Measurements from ENCODE around the gene NEMF. TPM values are rescaled to one million over a fixed set of nuclear protein-coding genes. Genes with fewer than 3 reads are reported as not detected.
"Not testable (repeated sequence)": the region's sequence is repeated elsewhere in the genome, so short reads cannot be mapped to it uniquely, and the experiment has no call there.

The NEMF gene
- total RNA-seq, 2 experiments from 2014 or later = 64.7 to 73.3 TPM

DNA sequence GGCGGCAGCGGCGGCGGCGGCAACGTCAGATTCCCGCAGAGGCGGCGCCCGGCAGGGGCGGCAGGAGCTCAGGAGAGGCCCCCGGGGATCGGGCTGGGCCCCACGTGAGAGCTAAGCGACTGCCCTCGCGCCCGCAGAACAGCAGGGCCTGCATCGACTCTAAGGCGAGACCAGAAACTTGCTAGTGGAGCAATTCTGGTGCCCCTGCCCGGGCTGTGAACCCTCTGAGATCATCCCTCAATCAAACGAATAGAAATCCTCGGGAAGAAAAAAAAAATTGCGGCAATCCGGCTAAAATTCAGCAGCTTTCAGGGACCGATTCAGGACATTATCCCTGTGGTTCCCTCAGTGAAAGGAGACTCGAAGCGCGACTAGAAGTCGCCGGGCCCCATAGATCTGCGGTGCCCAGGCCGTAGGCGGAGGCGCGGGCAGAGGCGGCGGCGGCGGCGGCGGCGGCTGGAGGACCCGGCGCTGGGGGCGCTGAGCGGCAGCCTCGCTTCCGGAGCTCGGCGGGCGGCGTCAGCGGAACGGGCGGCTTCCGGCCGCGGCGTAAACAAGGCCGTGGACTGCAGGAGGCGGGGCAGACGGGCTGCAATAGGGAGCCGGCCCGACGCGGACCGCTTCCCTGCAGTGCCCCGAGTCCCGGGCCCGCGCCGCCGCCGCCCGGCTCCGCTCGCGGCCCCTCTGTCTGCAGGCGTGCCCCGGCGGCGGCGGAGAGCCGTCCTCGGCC lies 84.9 kb downstream of the NEMF start, which contains the start of gene KLHDC2:
KLHDC2 (plus strand) TSS at position 583 of the 730 bp plus-strand sequence. CDS start 316 bp downstream, outside the sequence.
- Mint-ChIP-seq H3K4me3 (peak within 1 kb of the TSS; percentile 98), H3K27me3 (no peaks in the 10 kb centered on the region), H3K9me3 (no peaks in the 10 kb centered on the region), H3K27ac (peak within 1 kb of the TSS; percentile 98), H3K4me1 (peaks cover 37% of the 10 kb centered on the region), H3K36me3 (ENCODE audit: low read depth) (peaks cover 10% of the 10 kb centered on the region)
- peak; percentile 92 for DNase-seq
- ChIA-PET POLR2A (interaction anchor here (0.6 to 7.3 kb wide), 43 partner anchors 9 to 691 kb away, joined by 3 to 99 read pairs (median 5); partner anchors contain the start of genes DNAAF2, KLHDC1, LRR1 and MGAT2), CTCF (interaction anchor here (0.6 to 3.9 kb wide), 23 partner anchors 9 to 337 kb away, joined by 3 to 45 read pairs (median 4); partner anchors contain the start of genes DNAAF2, KLHDC1, LRR1 and MGAT2)

DNA sequence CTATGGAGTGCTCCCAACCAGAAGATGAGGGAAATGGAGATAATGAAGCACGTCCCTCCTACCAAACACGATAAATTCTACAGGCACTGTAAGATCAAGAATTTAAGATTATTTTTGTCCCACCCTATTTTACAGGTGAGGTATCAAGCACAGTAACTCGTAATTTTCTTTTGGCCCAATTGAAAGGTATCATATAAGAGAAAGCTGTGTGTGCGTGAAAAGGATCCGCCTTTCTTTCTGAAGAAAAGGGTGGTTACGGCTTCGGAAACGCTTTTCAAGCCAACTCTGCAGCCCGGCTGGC lies 85.4 kb downstream of the NEMF start:
- CTCF ChIA-PET = interaction anchor here (0.6 to 3.9 kb wide), 16 partner anchors 8 to 337 kb away, joined by 3 to 45 read pairs (median 5); partner anchors contain the start of genes DNAAF2, KLHDC1, LRR1 and MGAT2
- Mint-ChIP-seq H3K4me3 (peak overlapping the region; percentile 98), H3K36me3 (ENCODE audit: low read depth) (peaks cover 10% of the 10 kb centered on the region), H3K27ac (peak overlapping the region; percentile 98), H3K4me1 (peaks cover 37% of the 10 kb centered on the region), H3K27me3 (no peaks in the 10 kb centered on the region), H3K9me3 (no peaks in the 10 kb centered on the region)
- POLR2A ChIA-PET = interaction anchor here (0.7 to 7.3 kb wide), 35 partner anchors 9 to 466 kb away, joined by 3 to 99 read pairs (median 6); partner anchors contain the start of genes DNAAF2, KLHDC1, LRR1 and MGAT2
- no peak for DNase-seq

DNA sequence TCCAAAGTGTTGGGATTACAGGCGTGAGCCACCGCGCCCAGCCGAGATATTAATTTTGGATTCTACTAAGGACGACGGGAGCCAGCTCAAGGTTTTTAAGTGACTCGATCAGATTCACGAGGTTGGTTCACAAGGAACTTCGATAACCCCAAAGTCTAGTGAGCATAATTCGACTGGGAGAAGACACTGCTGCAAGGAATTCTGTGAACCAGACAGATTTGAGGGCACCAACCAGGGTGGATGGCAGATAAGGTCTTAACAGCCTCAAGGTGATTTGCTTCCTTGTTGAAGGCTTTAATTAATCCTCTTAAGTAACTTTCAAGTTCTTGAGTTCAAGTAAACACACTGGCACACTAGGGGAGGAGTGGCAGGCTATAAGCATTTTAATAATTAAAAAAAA lies 85.7 kb downstream of the NEMF start:
- peaks cover 37% of the 10 kb centered on the region for H3K4me1 Mint-ChIP-seq
- no peaks in the 10 kb centered on the region for H3K9me3 Mint-ChIP-seq
- H3K27ac Mint-ChIP-seq = peak overlapping the region; percentile 98
- H3K27me3 Mint-ChIP-seq = no peaks in the 10 kb centered on the region
- POLR2A ChIA-PET = interaction anchor here (0.8 to 7.3 kb wide), 28 partner anchors 10 to 350 kb away, joined by 3 to 99 read pairs (median 7); partner anchors contain the start of genes ARF6, DNAAF2, KLHDC1 and LRR1
- CTCF ChIA-PET = interaction anchor here (0.6 to 3.9 kb wide), 15 partner anchors 59 to 338 kb away, joined by 3 to 45 read pairs (median 5); partner anchors contain the start of genes DNAAF2, KLHDC1, LRR1 and MGAT2
- peak overlapping the region; percentile 98 for H3K4me3 Mint-ChIP-seq
- peaks cover 10% of the 10 kb centered on the region for H3K36me3 Mint-ChIP-seq (ENCODE audit: low read depth)
- DNase-seq = no peak

DNA sequence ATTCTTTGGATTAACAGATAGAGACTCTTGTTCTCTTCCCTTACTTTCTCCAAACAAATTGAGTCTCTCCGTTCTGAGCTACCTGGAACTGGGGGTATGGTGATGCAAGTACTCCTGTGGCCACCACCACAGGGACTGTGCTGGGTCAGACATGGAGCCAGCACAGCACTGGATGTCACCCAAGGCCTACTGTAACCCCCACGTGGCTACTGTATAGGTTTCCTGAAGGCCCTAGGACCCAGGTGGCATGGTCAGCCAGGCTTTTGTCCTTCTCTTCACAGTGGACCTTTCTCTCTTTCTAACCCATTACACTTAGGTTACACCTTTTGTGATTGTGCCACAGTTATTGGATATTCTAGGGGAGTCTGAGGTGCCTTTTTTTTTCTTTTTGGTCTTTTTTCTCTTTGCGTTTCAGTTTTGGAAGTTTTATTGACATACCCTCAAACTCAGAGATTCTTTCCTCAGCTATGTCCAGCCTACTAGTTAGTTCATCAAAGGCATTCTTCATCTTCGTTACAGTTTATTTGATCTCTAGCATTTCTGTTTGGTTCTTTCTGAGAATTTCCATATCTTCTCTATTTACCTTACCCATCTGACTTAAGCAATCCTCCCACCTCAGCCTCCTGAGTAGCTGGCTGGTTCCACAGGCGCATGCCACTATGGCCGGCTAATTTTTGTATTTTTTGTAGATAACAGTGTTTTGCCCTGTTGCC lies 90.6 kb downstream of the NEMF start:
- Mint-ChIP-seq H3K9me3 (no peaks in the 10 kb centered on the region), H3K27ac (no peak overlapping the region), H3K27me3 (peaks cover 5% of the 10 kb centered on the region), H3K36me3 (ENCODE audit: low read depth) (no peaks in the 10 kb centered on the region), H3K4me3 (no peak overlapping the region), H3K4me1 (peaks cover 10% of the 10 kb centered on the region)
- ChIA-PET POLR2A (interaction anchor here (0.7 kb wide), 1 partner anchor 349 kb away, joined by 3 read pairs; no protein-coding TSS in a partner anchor), CTCF (no interaction called here)
- no peak for DNase-seq

DNA sequence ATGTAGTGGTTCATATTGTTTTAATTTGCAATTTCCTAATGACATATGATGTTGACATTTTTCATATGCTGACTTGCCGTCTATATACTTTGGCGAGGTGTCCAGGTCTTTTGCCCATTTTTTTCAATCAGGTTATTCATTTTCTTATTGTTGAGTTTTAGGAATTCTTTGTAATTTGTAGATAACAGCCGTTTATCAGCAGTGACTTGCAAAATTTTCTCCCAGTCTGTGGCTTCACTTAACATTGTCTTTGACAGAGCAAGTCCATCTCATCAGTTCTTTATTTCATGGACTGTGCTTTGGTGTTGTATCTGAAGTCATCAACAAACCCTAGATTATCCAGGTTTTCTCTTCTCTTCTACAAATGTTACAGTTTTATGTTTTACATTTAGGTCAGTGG lies 97.2 kb downstream of the NEMF start:
- Mint-ChIP-seq H3K4me1 (no peaks in the 10 kb centered on the region), H3K9me3 (no peaks in the 10 kb centered on the region), H3K4me3 (no peak overlapping the region), H3K36me3 (ENCODE audit: low read depth) (no peaks in the 10 kb centered on the region), H3K27ac (no peak overlapping the region), H3K27me3 (peaks cover 11% of the 10 kb centered on the region)
- no peak for DNase-seq
- CTCF ChIA-PET = no interaction called here
- POLR2A ChIA-PET = no interaction called here

DNA sequence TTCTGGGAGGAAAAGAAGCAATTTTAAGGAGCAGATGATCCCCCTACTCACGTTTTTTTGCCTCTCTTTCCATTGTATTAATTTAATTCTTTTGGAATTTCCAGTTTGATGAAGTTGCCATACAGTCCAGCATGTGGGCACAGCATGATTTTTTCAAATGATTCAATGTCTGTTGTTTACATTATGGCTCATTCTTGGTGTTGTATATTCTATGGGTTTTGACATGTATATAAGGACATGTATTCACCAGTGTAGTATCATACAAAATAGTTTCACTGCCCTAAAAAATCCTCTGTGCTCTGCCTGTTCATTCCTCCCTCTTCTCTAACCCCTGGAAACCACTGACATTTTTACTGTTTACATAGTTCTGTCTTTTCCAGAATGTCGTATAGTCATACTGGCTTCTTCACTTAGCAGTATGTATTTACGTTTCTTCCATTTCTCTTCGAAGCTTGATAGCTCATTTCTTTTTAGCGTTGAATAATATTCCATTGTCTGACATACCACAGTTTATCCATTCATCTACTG lies 98.0 kb downstream of the NEMF start:
- DNase-seq = no peak
- no peaks in the 10 kb centered on the region for H3K36me3 Mint-ChIP-seq (ENCODE audit: low read depth)
- ChIA-PET POLR2A (no interaction called here), CTCF (no interaction called here)
- H3K4me1 Mint-ChIP-seq = no peaks in the 10 kb centered on the region
- H3K27ac Mint-ChIP-seq = no peak overlapping the region
- peaks cover 8% of the 10 kb centered on the region for H3K27me3 Mint-ChIP-seq
- H3K4me3 Mint-ChIP-seq = no peak overlapping the region
- no peaks in the 10 kb centered on the region for H3K9me3 Mint-ChIP-seq

DNA sequence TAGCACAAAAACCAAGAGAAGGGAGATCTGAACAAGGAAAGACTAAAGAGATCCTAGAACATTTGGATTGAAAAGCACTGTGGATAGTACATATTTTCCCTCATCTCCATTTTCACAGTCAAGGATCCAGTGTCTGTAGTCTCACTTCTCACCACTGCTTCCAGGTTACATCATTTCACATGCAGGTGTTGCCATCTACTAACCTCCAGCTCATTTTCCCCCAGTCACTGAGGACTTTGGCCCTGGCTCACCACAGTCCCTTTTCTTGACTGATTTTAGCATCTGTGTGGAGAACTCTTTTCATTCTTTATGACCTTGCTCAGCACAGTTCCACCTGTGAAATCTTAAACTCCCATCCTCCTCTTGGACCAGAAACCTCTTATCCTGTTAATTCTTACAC lies 106.1 kb downstream of the NEMF start:
- POLR2A ChIA-PET, DNase-seq: not testable (repeated sequence)

DNA sequence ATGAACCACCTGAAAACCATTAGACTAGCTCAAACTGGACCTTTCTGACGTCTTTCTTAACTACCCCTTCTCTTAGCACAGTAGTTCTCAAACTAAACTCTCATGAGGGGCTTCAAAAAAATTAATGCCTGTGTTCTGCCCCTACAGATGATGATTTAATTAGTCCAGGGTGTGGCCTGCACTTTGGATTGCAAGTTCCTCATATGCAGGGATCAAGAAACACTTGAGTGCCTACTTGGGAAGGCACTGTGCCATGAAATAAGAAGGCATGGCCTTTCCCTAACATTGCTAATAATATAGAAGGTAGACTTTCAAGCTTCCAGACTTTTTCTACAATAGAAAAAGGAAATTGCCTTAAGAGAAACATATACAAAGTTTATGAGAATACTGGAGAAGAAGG lies 107.4 kb downstream of the NEMF start:
- Mint-ChIP-seq H3K9me3 (no peaks in the 10 kb centered on the region), H3K27me3 (no peaks in the 10 kb centered on the region), H3K4me3 (no peak overlapping the region), H3K36me3 (ENCODE audit: low read depth) (no peaks in the 10 kb centered on the region), H3K4me1 (no peaks in the 10 kb centered on the region), H3K27ac (no peak overlapping the region)
- POLR2A ChIA-PET = no interaction called here
- DNase-seq = no peak
- CTCF ChIA-PET = no interaction called here

More for the DNA sequence above, 106.1 kb downstream of the NEMF start:
- CTCF ChIA-PET; H3K36me3 Mint-ChIP-seq (ENCODE audit: low read depth); H3K9me3 Mint-ChIP-seq; H3K27ac Mint-ChIP-seq; H3K4me3 Mint-ChIP-seq; H3K4me1 Mint-ChIP-seq; H3K27me3 Mint-ChIP-seq: not testable (repeated sequence)

DNA sequence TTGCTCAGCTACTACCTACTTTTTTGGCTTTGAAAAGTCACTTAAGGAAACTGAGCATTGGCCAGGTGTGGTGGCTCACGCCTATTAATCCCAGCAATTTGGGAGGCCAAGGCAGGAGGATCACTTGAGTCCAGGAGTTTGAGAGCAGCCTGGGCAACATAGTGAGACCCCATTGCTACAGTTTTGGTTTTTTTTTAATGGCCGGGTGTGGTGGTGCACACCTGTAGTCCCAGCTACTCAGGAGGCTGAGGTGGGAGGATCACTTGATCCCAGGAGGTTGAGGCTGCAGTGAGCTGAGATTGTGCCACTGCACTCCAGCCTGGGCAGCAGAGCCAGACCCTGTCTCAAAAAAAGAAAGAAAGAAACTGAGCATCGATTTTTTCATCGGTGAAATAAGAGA lies 116.9 kb downstream of the NEMF start:
- POLR2A ChIA-PET = interaction anchor here (0.9 kb wide), 1 partner anchor 11 kb away, joined by 3 read pairs; no protein-coding TSS in a partner anchor
- H3K36me3 Mint-ChIP-seq (ENCODE audit: low read depth); H3K9me3 Mint-ChIP-seq; H3K27me3 Mint-ChIP-seq; H3K27ac Mint-ChIP-seq; H3K4me1 Mint-ChIP-seq; DNase-seq; H3K4me3 Mint-ChIP-seq: not testable (repeated sequence)
- CTCF ChIA-PET = interaction anchor here (0.6 kb wide), 1 partner anchor 64 kb away, joined by 3 read pairs; no protein-coding TSS in a partner anchor

DNA sequence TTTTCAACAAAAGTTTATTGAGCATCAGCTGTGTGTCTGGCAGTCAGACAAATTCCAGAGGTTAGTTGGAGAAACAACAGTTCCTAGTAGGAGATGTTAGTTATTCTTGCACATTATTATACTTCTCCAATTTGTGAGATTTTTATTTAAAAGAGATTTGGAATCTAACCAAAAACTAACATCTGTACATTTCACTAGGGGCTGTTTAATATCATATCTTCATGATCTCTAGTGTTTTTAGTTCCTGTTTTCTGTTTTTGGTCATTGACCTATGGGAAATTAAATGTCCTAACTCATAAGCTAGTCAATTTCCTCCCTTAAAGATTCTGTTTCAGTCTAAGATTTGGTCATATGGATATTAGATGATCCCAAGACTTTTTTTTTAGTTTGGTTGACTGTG lies 118.8 kb downstream of the NEMF start:
- POLR2A ChIA-PET = no interaction called here

DNA sequence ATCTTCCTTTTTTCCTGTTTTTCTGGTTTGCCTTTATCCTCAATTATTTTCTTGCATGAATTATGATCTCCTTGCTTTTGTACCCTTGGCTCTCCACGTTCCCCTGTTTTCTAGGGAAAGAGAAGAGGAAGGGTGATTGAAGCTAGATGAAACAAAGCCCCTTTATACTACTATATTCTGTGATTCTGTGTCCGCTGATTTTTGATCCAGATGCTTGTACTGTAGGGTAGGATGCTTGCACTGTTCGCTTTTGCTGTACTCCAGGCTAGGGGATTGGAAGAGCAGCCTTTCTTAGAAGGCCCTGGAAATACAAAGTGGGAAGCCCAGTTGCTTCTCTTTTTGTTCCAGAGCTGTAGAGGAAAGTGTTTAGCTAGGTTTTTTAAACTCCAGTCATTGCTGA lies 119.7 kb downstream of the NEMF start:
- POLR2A ChIA-PET = no interaction called here
- CTCF ChIA-PET = no interaction called here
- H3K27ac Mint-ChIP-seq = no peak overlapping the region
- H3K27me3 Mint-ChIP-seq = no peaks in the 10 kb centered on the region
- H3K9me3 Mint-ChIP-seq = no peaks in the 10 kb centered on the region
- DNase-seq = no peak
- H3K4me1 Mint-ChIP-seq = no peaks in the 10 kb centered on the region
- no peak overlapping the region for H3K4me3 Mint-ChIP-seq
- no peaks in the 10 kb centered on the region for H3K36me3 Mint-ChIP-seq (ENCODE audit: low read depth)

More for the DNA sequence above, 118.8 kb downstream of the NEMF start:
- no peak for DNase-seq
- Mint-ChIP-seq H3K4me3 (no peak overlapping the region), H3K27ac (no peak overlapping the region), H3K36me3 (ENCODE audit: low read depth) (no peaks in the 10 kb centered on the region), H3K4me1 (no peaks in the 10 kb centered on the region), H3K27me3 (no peaks in the 10 kb centered on the region), H3K9me3 (no peaks in the 10 kb centered on the region)
- CTCF ChIA-PET = interaction anchor here (0.5 kb wide), 1 partner anchor 98 kb away, joined by 4 read pairs; no protein-coding TSS in a partner anchor
